Measurements from ENCODE around the gene GRK5. TPM values are rescaled to one million over a fixed set of nuclear protein-coding genes. Genes with fewer than 3 reads are reported as not detected.

Gene GRK5
- total RNA-seq, 1 donor from 2014 or later: 4.3 TPM

DNA sequence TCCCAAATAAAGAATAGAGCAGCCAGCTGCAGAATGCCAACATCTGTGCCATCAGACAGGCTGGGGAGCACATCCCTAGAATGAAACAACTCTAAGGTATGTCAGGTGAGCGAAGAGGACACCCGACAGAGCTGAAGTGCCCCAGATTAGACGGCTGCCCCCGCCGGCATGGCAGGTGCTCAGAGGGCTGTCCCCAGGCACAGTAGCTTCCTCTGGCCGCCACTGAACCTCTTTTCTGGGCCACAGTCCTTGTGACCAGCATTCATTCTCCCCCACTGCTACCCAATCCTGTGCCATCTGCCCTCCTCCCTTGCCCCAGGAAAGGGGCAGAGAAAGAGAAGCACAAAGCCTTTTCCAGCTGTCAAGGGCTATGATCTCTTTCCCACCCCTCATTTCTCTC is 293.4 kb downstream of the GRK5 start:
- Histone ChIP-seq H3K27me3 (no peaks in the 10 kb centered on the region), H4K20me1 (ENCODE audit: low read depth) (no peaks in the 10 kb centered on the region), H3K4me3 (no peak overlapping the region), H2AFZ (replicated peaks) (no peak overlapping the region), H3K9me3 (ENCODE audit: low read depth) (no peaks in the 10 kb centered on the region), H3K4me2 (no peak overlapping the region), H3F3A (ENCODE audit: low read depth) (no peaks in the 10 kb centered on the region), H3K9ac (no peak overlapping the region), H3K79me2 (ENCODE audit: low read depth) (no peaks in the 10 kb centered on the region), H3K4me1 (no peaks in the 10 kb centered on the region), H3K27ac (no peak overlapping the region), H3K36me3 (no peaks in the 10 kb centered on the region)
- peaks cover 31% of the 10 kb centered on the region for H3K4me1 Mint-ChIP-seq
- H3K36me3 Mint-ChIP-seq: no peaks in the 10 kb centered on the region
- H3K27ac Mint-ChIP-seq: no peak overlapping the region
- H3K9me3 Mint-ChIP-seq: no peaks in the 10 kb centered on the region
- H3K27me3 Mint-ChIP-seq (ENCODE audit: insufficient read depth, low read depth): peaks cover 13% of the 10 kb centered on the region
- TF ChIP-seq, protein P1, sequence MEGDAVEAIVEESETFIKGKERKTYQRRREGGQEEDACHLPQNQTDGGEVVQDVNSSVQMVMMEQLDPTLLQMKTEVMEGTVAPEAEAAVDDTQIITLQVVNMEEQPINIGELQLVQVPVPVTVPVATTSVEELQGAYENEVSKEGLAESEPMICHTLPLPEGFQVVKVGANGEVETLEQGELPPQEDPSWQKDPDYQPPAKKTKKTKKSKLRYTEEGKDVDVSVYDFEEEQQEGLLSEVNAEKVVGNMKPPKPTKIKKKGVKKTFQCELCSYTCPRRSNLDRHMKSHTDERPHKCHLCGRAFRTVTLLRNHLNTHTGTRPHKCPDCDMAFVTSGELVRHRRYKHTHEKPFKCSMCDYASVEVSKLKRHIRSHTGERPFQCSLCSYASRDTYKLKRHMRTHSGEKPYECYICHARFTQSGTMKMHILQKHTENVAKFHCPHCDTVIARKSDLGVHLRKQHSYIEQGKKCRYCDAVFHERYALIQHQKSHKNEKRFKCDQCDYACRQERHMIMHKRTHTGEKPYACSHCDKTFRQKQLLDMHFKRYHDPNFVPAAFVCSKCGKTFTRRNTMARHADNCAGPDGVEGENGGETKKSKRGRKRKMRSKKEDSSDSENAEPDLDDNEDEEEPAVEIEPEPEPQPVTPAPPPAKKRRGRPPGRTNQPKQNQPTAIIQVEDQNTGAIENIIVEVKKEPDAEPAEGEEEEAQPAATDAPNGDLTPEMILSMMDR (IDR thresholded peaks at IDR 0.05): no peak
- TF ChIP-seq EZH2phosphoT487 (IDR thresholded peaks at IDR 0.05) (no peak), EZH2 (IDR thresholded peaks at IDR 0.05) (no peak)
- H3K4me3 Mint-ChIP-seq: no peak overlapping the region
- DNase-seq (ENCODE audit: low spot score): no peak

- Histone ChIP-seq H3K4me1 (no peaks in the 10 kb centered on the region), H3K4me3 (no peak overlapping the region), H3K79me2 (ENCODE audit: low read depth) (no peaks in the 10 kb centered on the region), H2AFZ (replicated peaks) (no peak overlapping the region), H3K4me2 (no peak overlapping the region), H3K27ac (no peak overlapping the region), H3K27me3 (no peaks in the 10 kb centered on the region), H4K20me1 (ENCODE audit: low read depth) (no peaks in the 10 kb centered on the region), H3K9me3 (ENCODE audit: low read depth) (no peaks in the 10 kb centered on the region), H3F3A (ENCODE audit: low read depth) (no peaks in the 10 kb centered on the region), H3K36me3 (no peaks in the 10 kb centered on the region), H3K9ac (no peak overlapping the region)
- no peak overlapping the region for H3K27ac Mint-ChIP-seq
- H3K9me3 Mint-ChIP-seq: no peaks in the 10 kb centered on the region
- no peak for DNase-seq (ENCODE audit: low spot score)
- no peaks in the 10 kb centered on the region for H3K36me3 Mint-ChIP-seq
- TF ChIP-seq, protein P1 (IDR thresholded peaks at IDR 0.05): no peak
- TF ChIP-seq EZH2 (IDR thresholded peaks at IDR 0.05): no peak
- no peak for TF ChIP-seq EZH2phosphoT487 (IDR thresholded peaks at IDR 0.05)
- peaks cover 13% of the 10 kb centered on the region for H3K27me3 Mint-ChIP-seq (ENCODE audit: insufficient read depth, low read depth)
- H3K4me3 Mint-ChIP-seq: no peak overlapping the region
- peaks cover 33% of the 10 kb centered on the region for H3K4me1 Mint-ChIP-seq
Measured at GRCh38 chr10:119501690-119502089, 294.3 kb downstream of the GRK5 start.

- H3K36me3 ChIP-seq: no peaks in the 10 kb centered on the region
- H3K36me3 Mint-ChIP-seq: no peaks in the 10 kb centered on the region
- no peak overlapping the region for H3K9ac ChIP-seq
- no peak for TF ChIP-seq EZH2 (IDR thresholded peaks at IDR 0.05)
- TF ChIP-seq, protein P1 (IDR thresholded peaks at IDR 0.05): no peak
- H3K27ac ChIP-seq: no peak overlapping the region
- no peaks in the 10 kb centered on the region for H3F3A ChIP-seq (ENCODE audit: low read depth)
- H3K4me2 ChIP-seq: no peak overlapping the region
- no peak overlapping the region for H2AFZ ChIP-seq (replicated peaks)
- no peaks in the 10 kb centered on the region for H3K9me3 Mint-ChIP-seq
- no peaks in the 10 kb centered on the region for H3K79me2 ChIP-seq (ENCODE audit: low read depth)
- H3K9me3 ChIP-seq (ENCODE audit: low read depth): no peaks in the 10 kb centered on the region
- H3K4me3 ChIP-seq: no peak overlapping the region
- peaks cover 13% of the 10 kb centered on the region for H3K27me3 Mint-ChIP-seq (ENCODE audit: insufficient read depth, low read depth)
- H3K27me3 ChIP-seq: no peaks in the 10 kb centered on the region
- DNase-seq (ENCODE audit: low spot score): no peak
- H3K27ac Mint-ChIP-seq: no peak overlapping the region
- H4K20me1 ChIP-seq (ENCODE audit: low read depth): no peaks in the 10 kb centered on the region
- H3K4me3 Mint-ChIP-seq: peak overlapping the region; percentile 13
- H3K4me1 Mint-ChIP-seq: peaks cover 33% of the 10 kb centered on the region
- no peaks in the 10 kb centered on the region for H3K4me1 ChIP-seq
Measured at GRCh38 chr10:119502209-119502608, 294.8 kb downstream of the GRK5 start.
